Measurements from ENCODE around the gene RBM38. TPM values are rescaled to one million over a fixed set of nuclear protein-coding genes. Genes with fewer than 3 reads are reported as not detected.

The RBM38 gene
- total and polyA plus RNA-seq, 10 of the 15 experiments (the other 5 are each of a cell fraction or from before 2014, with no cell fraction given): 0.32 to 118 (median 25.2) TPM

GRCh38 chr20:57449398-57450354, 58.5 kb downstream of the RBM38 start:
- TF ChIP-seq NKRF (conservative IDR thresholded peaks at IDR 0.05) (0 out of 2 replicates have a peak, but pooled peaks have one; percentile 23), YY1 (IDR thresholded peaks at IDR 0.05; ENCODE audit: low read depth, low read length) (no peak), NR2C1 (IDR thresholded peaks at IDR 0.05) (no peak), NRF1 (conservative IDR thresholded peaks at IDR 0.05; ENCODE audit: low read depth, low read length) (no peak), CBFB (IDR thresholded peaks at IDR 0.05; ENCODE audit: low read depth) (peak; percentile 11; the same call in 1 of the 2 replicates), SMARCA5 (IDR thresholded peaks at IDR 0.05) (peak; percentile 99), NBN (IDR thresholded peaks at IDR 0.05) (0 out of 2 replicates have a peak, but pooled peaks have one; percentile 7), SRF (IDR thresholded peaks at IDR 0.05; ENCODE audit: low read depth in 2 of 2, low read length in 2 of 2) (no peak), ZNF217 (IDR thresholded peaks at IDR 0.05) (peak; percentile 83), IKZF1 (conservative IDR thresholded peaks at IDR 0.05) (0 out of 2 replicates have a peak, but pooled peaks have one; percentile 7)
- CTCF ChIA-PET: interaction anchor here (1.8 to 2.5 kb wide), 3 partner anchors 14 to 51 kb away, joined by 5 to 8 read pairs (median 7); no protein-coding TSS in a partner anchor
- H3K9ac ChIP-seq (ENCODE audit: control insufficient read depth, insufficient read depth, low read length): no peak overlapping the region
- no peaks in the 10 kb centered on the region for H3K36me3 ChIP-seq (ENCODE audit: control insufficient read depth in 2 of 2, insufficient read depth in 2 of 2, low read length in 1 of 2)
- no TSS peak for BruUV-seq (replicated peaks)
- ATAC-seq (peak; percentile 7), DNase-seq (ENCODE audit: low read depth, low spot score) (no peak), FAIRE-seq (no peak)
- no peak overlapping the region for H3K4me2 ChIP-seq (ENCODE audit: control insufficient read depth, insufficient read depth)
- H3K4me3 ChIP-seq: no peak overlapping the region
- in situ Hi-C loops (cut with MboI) (no loop called here), intact Hi-C loops (cut with micrococcal nuclease; ENCODE audit: unreplicated experiment) (no loop called here)
- no peak overlapping the region for H3K27ac ChIP-seq (ENCODE audit: control insufficient read depth, insufficient read depth)
- RAD21 ChIA-PET (ENCODE audit: unreplicated experiment): interaction anchor here (0.7 to 1.8 kb wide), 7 partner anchors 14 to 57 kb away, joined by 3 to 8 read pairs (median 3); no protein-coding TSS in a partner anchor
- H3K79me2 ChIP-seq (ENCODE audit: control insufficient read depth, insufficient read depth, low read length): no peaks in the 10 kb centered on the region
- peaks cover 27% of the 10 kb centered on the region for H3K4me1 ChIP-seq (ENCODE audit: control insufficient read depth, insufficient read depth, low read length)
- POLR2A ChIA-PET: interaction anchor here (0.8 to 1.6 kb wide), 2 partner anchors 20 to 44 kb away, joined by 3 to 4 read pairs; no protein-coding TSS in a partner anchor
- H3K9me3 ChIP-seq (replicated peaks; ENCODE audit: control insufficient read depth, insufficient read depth, low read length): no peaks in the 10 kb centered on the region; the same call in 1 of the 3 replicates
- WGBS (ENCODE audit: insufficient coverage, insufficient replicate concordance, low lambda C conversion rate, missing lambda C conversion rate): 62% methylated on average over 14 of the region's 14 CpGs
- SMC1A ChIA-PET (ENCODE audit: uncharacterized antibody, unreplicated experiment): interaction anchor here (0.7 to 1.5 kb wide), 6 partner anchors 19 to 68 kb away, joined by 3 to 5 read pairs (median 4); no protein-coding TSS in a partner anchor
- H3K27me3 ChIP-seq (replicated peaks in 1 of 2; ENCODE audit: control insufficient read depth in 2 of 2, insufficient read depth in 2 of 2, low read length in 1 of 2): no peaks in the 10 kb centered on the region; a peak in 1 of 4 replicates
- no peak overlapping the region for H2AFZ ChIP-seq (ENCODE audit: control insufficient read depth, low read depth, low read length)
- no peaks in the 10 kb centered on the region for H4K20me1 ChIP-seq (ENCODE audit: control insufficient read depth, insufficient read depth)

Data from GM12878 (cell line).